AG04450 (cell line): ENCODE measurements around the gene ST6GALNAC4. TPM values are rescaled to one million over a fixed set of nuclear protein-coding genes. Genes with fewer than 3 reads are reported as not detected.

Experiments
- CTCF ChIA-PET: fragments of 300-600, 350-600 bp; formaldehyde crosslinking; extraction: SDS; loops from one replicate; lab custom pipeline; 2022; ENCODE audit warnings: antibody characterized with exemption, inconsistent platforms; lab: Charles Lee
- POLR2A ChIA-PET: fragments of 350-600 bp; formaldehyde crosslinking; extraction: SDS; loops from one replicate; lab custom pipeline; 2021; ENCODE audit warnings: antibody characterized with exemption, inconsistent platforms; lab: Yijun Ruan, JAX
- DNase-seq: peaks from one replicate; pipeline ENCODE4 v3.0.0-alpha.2; 2011; ENCODE audit warnings: low read depth, low spot score
- H3K27ac ChIP-seq: one replicate; pipeline ENCODE4 v1.5.1; 2012; ENCODE audit warnings: low read depth, low read length, control low read depth
- H3K27me3 ChIP-seq: one replicate; pipeline ENCODE4 v1.6.0; 2012; ENCODE audit warnings: low read length; ENCODE audit not compliant: control insufficient read depth, insufficient read depth
- H3K4me3 ChIP-seq: 2 replicates; pipeline ENCODE4 v1.5.1; 2011; ENCODE audit warnings: mild to moderate bottlenecking, low read depth, low read length, control low read depth
- H3K9me3 ChIP-seq: 2 replicates; pipeline ENCODE4 v1.5.1; 2012; ENCODE audit warnings: low read length; ENCODE audit not compliant: control insufficient read depth, insufficient read depth
- polyA plus RNA-seq: library from polyadenylated mRNA; depleted of rRNA; stranded (reverse); fragments of >200 nt; gene quantifications from 2 replicates; pipeline ENCODE4 v1.2.3, GENCODE V29; 2011
- TF ChIP-seq, protein P1 (sequence below): IDR thresholded peaks from 2 replicates; pipeline ENCODE4 v1.5.1; 2011; ENCODE audit warnings: low read depth, low read length, control low read depth, inconsistent platforms

ST6GALNAC4 gene
- polyA plus RNA-seq, 1 experiment = 15.0 TPM

DNA sequence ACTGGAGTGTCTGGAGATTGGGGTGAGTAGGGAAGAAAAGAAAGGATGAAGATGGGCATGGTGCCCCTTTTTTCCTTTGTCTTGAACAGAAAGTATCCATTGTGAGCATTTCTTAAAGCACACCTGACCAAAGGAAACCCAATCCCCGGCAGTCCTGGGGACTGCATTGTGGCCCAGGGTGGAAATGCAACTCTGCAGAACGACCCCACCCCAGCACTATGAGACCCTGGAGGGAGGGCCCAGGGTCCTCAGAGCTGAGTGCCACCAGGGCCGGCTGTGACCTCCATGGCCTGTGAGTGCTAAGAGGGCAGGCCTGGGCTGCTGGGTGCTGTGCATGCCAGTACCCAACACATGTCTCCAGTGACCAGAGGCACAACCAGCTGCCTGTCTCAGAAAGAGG is 45.4 kb upstream of the ST6GALNAC4 start:
- CTCF ChIA-PET = interaction anchor here (0.5 to 1.4 kb wide), 2 partner anchors 16 to 127 kb away, joined by 5 to 6 read pairs; no protein-coding TSS in a partner anchor
- no peak overlapping the region for H3K4me3 ChIP-seq
- no peak overlapping the region for H3K27ac ChIP-seq
- DNase-seq = no peak
- H3K27me3 ChIP-seq = no peaks in the 10 kb centered on the region
- POLR2A ChIA-PET = no interaction called here
- TF ChIP-seq, protein P1, sequence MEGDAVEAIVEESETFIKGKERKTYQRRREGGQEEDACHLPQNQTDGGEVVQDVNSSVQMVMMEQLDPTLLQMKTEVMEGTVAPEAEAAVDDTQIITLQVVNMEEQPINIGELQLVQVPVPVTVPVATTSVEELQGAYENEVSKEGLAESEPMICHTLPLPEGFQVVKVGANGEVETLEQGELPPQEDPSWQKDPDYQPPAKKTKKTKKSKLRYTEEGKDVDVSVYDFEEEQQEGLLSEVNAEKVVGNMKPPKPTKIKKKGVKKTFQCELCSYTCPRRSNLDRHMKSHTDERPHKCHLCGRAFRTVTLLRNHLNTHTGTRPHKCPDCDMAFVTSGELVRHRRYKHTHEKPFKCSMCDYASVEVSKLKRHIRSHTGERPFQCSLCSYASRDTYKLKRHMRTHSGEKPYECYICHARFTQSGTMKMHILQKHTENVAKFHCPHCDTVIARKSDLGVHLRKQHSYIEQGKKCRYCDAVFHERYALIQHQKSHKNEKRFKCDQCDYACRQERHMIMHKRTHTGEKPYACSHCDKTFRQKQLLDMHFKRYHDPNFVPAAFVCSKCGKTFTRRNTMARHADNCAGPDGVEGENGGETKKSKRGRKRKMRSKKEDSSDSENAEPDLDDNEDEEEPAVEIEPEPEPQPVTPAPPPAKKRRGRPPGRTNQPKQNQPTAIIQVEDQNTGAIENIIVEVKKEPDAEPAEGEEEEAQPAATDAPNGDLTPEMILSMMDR = no peak
- H3K9me3 ChIP-seq = no peaks in the 10 kb centered on the region

DNA sequence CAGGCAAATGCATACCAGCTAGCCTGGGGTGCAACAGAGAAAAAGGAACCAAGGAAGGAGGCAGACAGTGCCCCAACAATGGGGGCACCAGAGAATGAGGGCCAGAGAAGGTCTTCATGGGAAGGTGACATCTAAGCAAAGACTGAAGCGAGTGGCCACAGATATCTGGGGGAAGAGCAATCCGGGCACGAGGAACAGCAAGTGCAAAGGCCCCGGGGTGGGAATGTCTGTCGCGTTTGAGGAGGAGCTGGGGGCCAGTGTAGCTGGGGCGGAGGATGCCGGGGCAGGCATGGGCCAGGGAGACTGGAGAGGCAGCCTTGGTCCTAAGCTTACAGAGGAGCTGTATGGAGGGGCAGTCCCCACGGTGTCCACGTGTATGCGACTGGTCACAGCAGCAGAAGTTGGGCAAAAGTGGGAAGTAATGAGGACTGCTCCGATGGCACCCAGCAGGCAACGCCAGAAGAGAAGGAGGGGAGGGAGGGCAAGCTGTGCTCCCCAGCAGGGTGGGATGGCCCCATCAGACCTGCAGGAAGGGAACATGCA is 44.8 kb upstream of the ST6GALNAC4 start:
- TF ChIP-seq, protein P1 = no peak
- no peak for DNase-seq
- ChIA-PET POLR2A (no interaction called here), CTCF (interaction anchor here (0.5 to 1.9 kb wide), 2 partner anchors 18 to 128 kb away, joined by 6 to 8 read pairs; no protein-coding TSS in a partner anchor)
- no peaks in the 10 kb centered on the region for H3K9me3 ChIP-seq
- H3K27ac ChIP-seq = no peak overlapping the region
- H3K4me3 ChIP-seq = no peak overlapping the region
- H3K27me3 ChIP-seq = no peaks in the 10 kb centered on the region

DNA sequence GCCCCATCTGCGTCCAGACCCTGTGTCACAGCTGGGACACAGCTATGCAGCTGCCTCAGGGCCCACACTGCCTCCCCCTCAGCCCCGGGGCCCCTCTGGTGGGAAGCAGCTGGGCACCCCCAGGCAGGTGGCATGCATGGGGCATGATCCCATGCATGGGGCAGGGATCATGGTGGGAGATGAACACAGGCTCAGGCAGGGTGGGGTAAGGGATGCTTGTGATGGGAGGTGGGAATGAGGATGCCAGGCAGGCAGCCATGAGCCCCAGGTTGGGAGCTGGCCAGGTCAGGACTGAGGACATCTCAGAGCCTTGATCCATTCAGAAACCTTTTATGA is 44.3 kb upstream of the ST6GALNAC4 start:
- TF ChIP-seq, protein P1 = no peak
- ChIA-PET POLR2A (no interaction called here), CTCF (interaction anchor here (1.9 kb wide), 1 partner anchor 18 kb away, joined by 8 read pairs; no protein-coding TSS in a partner anchor)
- H3K27me3 ChIP-seq = no peaks in the 10 kb centered on the region
- no peak for DNase-seq
- H3K4me3 ChIP-seq = no peak overlapping the region
- H3K9me3 ChIP-seq = no peaks in the 10 kb centered on the region
- no peak overlapping the region for H3K27ac ChIP-seq

DNA sequence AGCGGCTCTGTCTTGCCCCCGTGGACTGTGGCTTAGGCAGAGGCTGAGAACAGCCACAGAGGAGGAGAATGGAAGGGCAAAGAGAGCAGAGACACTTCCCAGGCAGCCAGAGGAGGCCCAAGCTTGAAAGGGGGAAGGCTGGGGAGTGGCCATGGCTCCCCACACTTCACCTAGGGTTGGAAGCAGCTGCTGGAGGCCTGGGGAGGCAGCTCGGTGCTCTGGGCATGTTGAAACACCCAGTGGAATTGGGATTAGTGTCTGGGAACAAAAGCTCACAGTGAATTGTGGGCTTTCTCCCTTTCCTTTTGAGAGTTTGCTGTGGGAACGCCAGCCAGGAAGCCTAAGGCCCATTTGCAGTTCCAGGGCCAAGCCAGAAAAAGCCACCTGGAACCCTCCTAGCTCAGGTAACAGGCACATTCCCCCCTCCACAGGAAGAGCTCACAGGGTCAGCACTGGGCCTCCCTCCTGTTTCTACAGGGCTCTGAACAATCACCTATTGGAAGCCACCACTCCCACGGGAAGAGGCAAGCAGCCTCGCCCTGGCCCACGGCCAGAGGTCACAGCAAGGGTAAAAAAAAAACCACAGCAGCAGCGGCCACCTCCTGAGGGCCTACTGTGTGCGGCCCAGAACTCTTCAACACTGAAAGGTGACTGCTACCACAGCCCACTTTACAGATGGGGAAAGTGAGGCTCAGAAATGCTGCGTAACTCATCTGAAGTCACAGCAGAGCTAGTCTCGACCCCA is 43.7 kb upstream of the ST6GALNAC4 start:
- H3K27ac ChIP-seq = peak overlapping the region; percentile 11
- ChIA-PET POLR2A (no interaction called here), CTCF (interaction anchor here (0.7 to 1.9 kb wide), 2 partner anchors 17 to 18 kb away, joined by 3 to 8 read pairs; no protein-coding TSS in a partner anchor)
- no peaks in the 10 kb centered on the region for H3K27me3 ChIP-seq
- H3K4me3 ChIP-seq = no peak overlapping the region
- no peak for DNase-seq
- TF ChIP-seq, protein P1 = no peak
- H3K9me3 ChIP-seq = no peaks in the 10 kb centered on the region

DNA sequence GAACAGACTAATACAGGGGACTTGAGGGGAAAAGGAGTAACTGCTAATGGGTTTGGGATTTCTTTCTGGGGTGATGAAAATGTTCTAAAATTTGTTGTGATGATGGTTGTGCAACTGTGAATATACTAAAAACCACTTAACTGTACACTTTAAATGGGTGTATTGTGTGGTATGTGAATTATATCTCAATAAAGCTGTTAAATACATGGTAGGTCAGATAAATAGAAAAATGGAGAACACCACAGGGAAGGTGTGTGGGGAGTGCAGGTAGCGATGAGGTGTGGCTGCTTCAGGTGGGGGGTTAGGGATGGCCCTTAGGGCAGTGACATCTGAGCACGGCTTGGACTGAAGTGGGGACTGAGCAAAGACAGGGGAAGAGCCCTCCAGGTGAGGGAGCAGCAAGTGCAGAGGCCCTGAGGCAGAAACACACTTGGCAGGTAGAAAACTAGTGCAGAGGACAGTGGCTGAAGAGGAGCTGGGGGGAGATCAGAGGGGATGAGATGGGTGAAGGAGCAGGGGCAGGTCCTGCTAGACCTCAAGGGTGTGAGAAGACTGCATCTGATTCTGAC is 43.1 kb upstream of the ST6GALNAC4 start:
- no peak for DNase-seq
- no peaks in the 10 kb centered on the region for H3K9me3 ChIP-seq
- TF ChIP-seq, protein P1 = no peak
- H3K4me3 ChIP-seq = no peak overlapping the region
- H3K27ac ChIP-seq = no peak overlapping the region
- POLR2A ChIA-PET = no interaction called here
- CTCF ChIA-PET = interaction anchor here (0.7 to 2.8 kb wide), 3 partner anchors 16 to 19 kb away, joined by 3 to 13 read pairs (median 8); no protein-coding TSS in a partner anchor
- H3K27me3 ChIP-seq = no peaks in the 10 kb centered on the region
